HEK293 (cell line): ENCODE results near the gene ACOD1.

Experiments used
- CTCF ChIA-PET: fragments of 350-600 bp; formaldehyde crosslinking; extraction: SDS; loops from one replicate; lab custom pipeline; 2021; ENCODE audit warnings: antibody characterized with exemption; lab: Yijun Ruan, JAX
- POLR2A ChIA-PET: fragments of 300-600 bp; formaldehyde crosslinking; extraction: SDS; loops from one replicate; lab custom pipeline; 2020; ENCODE audit warnings: antibody characterized with exemption, inconsistent platforms; lab: Yijun Ruan, JAX
- H3K27ac ChIP-seq: fragments of 200-500 bp; sonication (Bioruptor generic); 2 replicates; pipeline ENCODE4 v1.5.1; 2014; ENCODE audit warnings: low read depth, low read length, control low read depth, inconsistent platforms; ENCODE audit errors: extremely low read depth
- H3K36me3 ChIP-seq, 2 experiments: fragments of 200-500 bp in 1 of 2; sonication (Bioruptor generic) in 1 of 2; 1 replicate in 1 of 2; 2 replicates in 1 of 2; pipeline ENCODE4 v1.5.1; 2014 to 2017; ENCODE audit warnings: inconsistent platforms in 2 of 2, low read length in 2 of 2; ENCODE audit not compliant: control insufficient read depth in 2 of 2, insufficient read depth in 1 of 2
- H3K4me1 ChIP-seq: fragments of 200-500 bp; sonication (Bioruptor generic); 2 replicates; pipeline ENCODE4 v1.5.1; 2014; ENCODE audit warnings: mild to moderate bottlenecking, low read length, inconsistent platforms; ENCODE audit not compliant: control insufficient read depth, insufficient read depth
- H3K4me3 ChIP-seq: 2 replicates; pipeline ENCODE4 v1.5.1; 2011; ENCODE audit warnings: low read depth, mild to moderate bottlenecking, control low read depth, low read length, moderate library complexity
- H3K9me3 ChIP-seq: fragments of 200-500 bp; sonication (Bioruptor generic); 2 replicates; pipeline ENCODE4 v1.5.1; 2014; ENCODE audit warnings: low read depth, low read length, inconsistent platforms; ENCODE audit not compliant: control insufficient read depth, insufficient read depth
- GLIS2 ChIP-seq: fragments of 450-650 bp; formaldehyde crosslinking; IDR thresholded peaks from 2 replicates; pipeline ENCODE4 v1.5.1; 2016; ENCODE audit warnings: missing biosample characterization, missing genetic modification characterization
- HOXA7 ChIP-seq: sonication (generic); formaldehyde crosslinking; IDR thresholded peaks from 2 replicates; pipeline ENCODE4 v1.8.1; 2022; ENCODE audit warnings: missing genetic modification reagents, borderline replicate concordance
- KLF10 ChIP-seq: fragments of 450-650 bp; IDR thresholded peaks from 2 replicates; pipeline ENCODE4 v1.5.1; 2018; ENCODE audit warnings: missing biosample characterization, mild to moderate bottlenecking, missing genetic modification characterization
- ZBTB20 ChIP-seq: fragments of 450-650 bp; formaldehyde crosslinking; IDR thresholded peaks from 2 replicates; pipeline ENCODE4 v1.5.1; 2016; ENCODE audit warnings: missing biosample characterization, missing genetic modification characterization
- ZNF112 ChIP-seq: fragments of 450-650 bp; formaldehyde crosslinking; IDR thresholded peaks from 2 replicates; pipeline ENCODE4 v1.5.0; 2017; ENCODE audit warnings: missing biosample characterization, missing genetic modification characterization
- ZNF184 ChIP-seq: fragments of 450-650 bp; IDR thresholded peaks from 2 replicates; pipeline ENCODE4 v1.5.1; 2018; ENCODE audit warnings: missing biosample characterization, mild to moderate bottlenecking, missing genetic modification characterization
- ZNF2 ChIP-seq: fragments of 450-650 bp; formaldehyde crosslinking; IDR thresholded peaks from 2 replicates; pipeline ENCODE4 v1.5.1; 2016; ENCODE audit warnings: missing biosample characterization, missing genetic modification characterization
- ZNF311 ChIP-seq: fragments of 450-650 bp; formaldehyde crosslinking; IDR thresholded peaks from 2 replicates; pipeline ENCODE4 v1.5.1; 2017; ENCODE audit warnings: missing biosample characterization, missing genetic modification characterization, borderline replicate concordance
- ZNF544 ChIP-seq: fragments of 450-650 bp; formaldehyde crosslinking; IDR thresholded peaks from 2 replicates; pipeline ENCODE4 v1.5.0; 2017; ENCODE audit warnings: missing biosample characterization, missing genetic modification characterization
- ZNF549 ChIP-seq: fragments of 450-650 bp; IDR thresholded peaks from 2 replicates; pipeline ENCODE4 v1.5.1; 2018; ENCODE audit warnings: missing biosample characterization, missing genetic modification characterization, mild to moderate bottlenecking, inconsistent platforms, moderate library complexity
- ZNF585B ChIP-seq: fragments of 450-650 bp; formaldehyde crosslinking; IDR thresholded peaks from 2 replicates; pipeline ENCODE4 v1.5.1; 2016; ENCODE audit warnings: missing biosample characterization, missing genetic modification characterization
- ZNF600 ChIP-seq: fragments of 450-650 bp; formaldehyde crosslinking; IDR thresholded peaks from 2 replicates; pipeline ENCODE4 v1.5.1; 2016; ENCODE audit warnings: missing biosample characterization, missing genetic modification characterization
- ZNF660 ChIP-seq: fragments of 450-650 bp; IDR thresholded peaks from 2 replicates; pipeline ENCODE4 v1.5.1; 2018; ENCODE audit warnings: missing biosample characterization, mild to moderate bottlenecking, missing genetic modification characterization
- ZNF677 ChIP-seq: fragments of 450-650 bp; IDR thresholded peaks from 2 replicates; pipeline ENCODE4 v1.5.0; 2018; ENCODE audit warnings: missing biosample characterization, mild to moderate bottlenecking, missing genetic modification characterization, moderate library complexity
- ZNF704 ChIP-seq: fragments of 450-650 bp; formaldehyde crosslinking; IDR thresholded peaks from 2 replicates; pipeline ENCODE4 v1.5.1; 2016; ENCODE audit warnings: missing biosample characterization, missing genetic modification characterization
- ZNF76 ChIP-seq: fragments of 450-650 bp; formaldehyde crosslinking; IDR thresholded peaks from 2 replicates; pipeline ENCODE4; 2016; ENCODE audit warnings: low read depth, missing biosample characterization, missing genetic modification characterization, borderline replicate concordance
- ZNF791 ChIP-seq: fragments of 450-650 bp; formaldehyde crosslinking; IDR thresholded peaks from 2 replicates; pipeline ENCODE4 v1.5.1; 2016; ENCODE audit warnings: missing biosample characterization, missing genetic modification characterization
- ZNF837 ChIP-seq: fragments of 450-650 bp; formaldehyde crosslinking; IDR thresholded peaks from 2 replicates; pipeline ENCODE4 v1.5.1; 2016; ENCODE audit warnings: missing biosample characterization, missing genetic modification characterization
- ZXDB ChIP-seq: fragments of 450-650 bp; formaldehyde crosslinking; IDR thresholded peaks from 2 replicates; pipeline ENCODE4 v1.5.1; 2016; ENCODE audit warnings: missing biosample characterization, missing genetic modification characterization
- TF ChIP-seq, protein P1 (sequence below): fragments of 450-650 bp; formaldehyde crosslinking; IDR thresholded peaks from 2 replicates; pipeline ENCODE4 v1.5.1; 2016; ENCODE audit warnings: missing biosample characterization, missing genetic modification characterization
- TF ChIP-seq, protein P2 (sequence below): fragments of 450-650 bp; formaldehyde crosslinking; IDR thresholded peaks from 2 replicates; pipeline ENCODE4 v1.5.1; 2016; ENCODE audit warnings: missing biosample characterization, missing genetic modification characterization

The ACOD1 gene

DNA sequence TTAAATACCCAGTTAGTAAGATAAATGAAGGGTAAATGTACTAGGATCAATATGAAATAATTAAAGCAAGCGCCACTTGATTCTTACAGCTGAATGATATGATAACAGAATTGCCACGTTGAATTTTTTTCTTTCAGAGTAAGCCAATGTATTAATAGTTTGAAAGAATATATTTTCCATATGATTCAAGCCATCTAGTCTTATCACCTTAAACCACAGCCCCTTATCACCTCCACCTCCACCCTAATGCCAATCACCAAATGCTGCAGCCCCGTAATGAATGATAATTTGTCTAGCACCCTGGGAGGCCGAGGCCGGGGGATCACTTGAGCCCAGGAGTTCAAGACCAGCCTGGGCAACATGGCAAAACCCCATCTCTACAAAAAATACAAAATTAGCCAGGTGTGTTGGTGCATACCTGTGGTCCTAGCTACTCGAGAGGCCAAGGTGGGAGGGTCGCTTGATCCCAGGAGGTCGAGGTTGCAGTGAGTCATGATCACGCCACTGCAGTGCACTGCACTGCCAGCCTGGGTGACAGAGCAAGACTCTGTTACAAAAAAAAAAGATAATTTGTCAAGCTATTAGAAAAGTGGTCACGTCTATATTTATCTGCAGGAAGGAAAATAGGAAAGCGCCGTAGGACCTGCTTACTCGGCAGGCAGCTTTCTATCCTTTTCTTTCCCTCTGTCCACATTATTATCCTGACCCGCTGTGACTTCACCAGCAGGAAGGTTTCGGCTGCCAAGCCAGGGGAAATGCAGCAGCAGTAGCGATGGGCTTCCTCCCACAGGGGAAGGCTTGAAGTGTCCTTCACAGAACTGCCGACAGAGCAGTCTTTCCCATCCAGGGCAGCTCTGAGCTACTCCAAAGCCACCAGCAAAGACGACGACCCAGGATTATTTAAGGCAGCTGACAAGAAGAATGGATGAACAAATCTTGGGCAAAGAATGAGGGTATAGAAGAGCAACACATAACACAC, 23.8 kb downstream of the ACOD1 start:
- H3K4me1 ChIP-seq: peaks cover 3% of the 10 kb centered on the region; the same call in 1 of the 2 replicates
- no peaks in the 10 kb centered on the region for H3K9me3 ChIP-seq
- no peak overlapping the region for H3K4me3 ChIP-seq
- TF ChIP-seq KLF10: no peak
- CTCF ChIA-PET: interaction anchor here (2.2 kb wide), 1 partner anchor 8 kb away, joined by 11 read pairs; no protein-coding TSS in a partner anchor
- H3K36me3 ChIP-seq: no peaks in the 10 kb centered on the region
- H3K27ac ChIP-seq: no peak overlapping the region
- POLR2A ChIA-PET: no interaction called here

DNA sequence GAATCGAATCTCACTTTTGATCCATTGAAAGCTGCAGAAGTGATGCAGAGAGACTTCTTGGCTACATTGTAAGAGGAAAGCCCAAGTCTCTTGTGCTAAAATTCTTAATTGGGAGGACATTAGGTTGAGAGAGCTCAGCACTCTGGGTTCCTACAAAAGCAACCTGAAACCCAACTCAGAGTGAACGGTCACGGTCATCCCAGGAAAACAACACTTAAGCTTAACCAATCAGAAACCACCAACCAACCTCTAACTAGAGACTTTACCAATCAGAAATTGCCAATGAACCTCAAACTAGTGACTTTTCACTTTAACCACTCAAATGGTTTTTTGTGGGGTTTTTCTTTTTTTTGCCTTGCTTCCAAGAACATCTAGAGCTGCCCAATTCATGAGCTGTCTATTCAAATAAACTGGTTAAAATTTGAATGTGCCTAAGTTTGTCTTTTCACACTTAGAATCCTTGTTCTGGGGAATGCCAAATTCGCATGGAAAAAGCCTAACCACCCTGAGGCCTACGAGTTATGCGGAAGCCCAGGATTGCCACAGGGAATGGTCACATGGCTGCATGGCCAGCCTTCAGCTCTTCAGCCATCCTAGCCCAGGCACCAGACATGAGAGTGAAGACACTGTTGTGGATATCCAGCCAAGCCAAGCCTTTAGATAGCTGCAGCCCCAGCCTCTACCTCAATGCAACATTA, 25.8 kb downstream of the ACOD1 start:
- H3K4me1 ChIP-seq: peaks cover 4% of the 10 kb centered on the region; the same call in 1 of the 2 replicates
- no peaks in the 10 kb centered on the region for H3K36me3 ChIP-seq
- no peak overlapping the region for H3K27ac ChIP-seq
- TF ChIP-seq ZNF549 (tag by site-specific recombination) (peak; percentile 85), ZNF704 (no peak)
- ChIA-PET CTCF (no interaction called here), POLR2A (no interaction called here)
- no peak overlapping the region for H3K4me3 ChIP-seq
- no peaks in the 10 kb centered on the region for H3K9me3 ChIP-seq

GRCh38 chr13:76974618-76974975, 26.3 kb downstream of the ACOD1 start:
- TF ChIP-seq ZNF585B (tag by site-specific recombination) (no peak), ZNF600 (tag by site-specific recombination) (no peak), ZNF311 (tag by site-specific recombination) (no peak), ZNF2 (no peak), ZNF791 (tag by site-specific recombination) (no peak), ZNF184 (tag by site-specific recombination) (no peak), ZNF837 (no peak), ZNF544 (tag by site-specific recombination) (no peak), ZXDB (tag by site-specific recombination) (no peak), ZNF660 (no peak), ZNF76 (tag by site-specific recombination) (no peak), ZNF112 (tag by site-specific recombination) (no peak), ZBTB20 (no peak), GLIS2 (no peak), HOXA7 (CRISPR knock-in tag) (no peak), ZNF677 (no peak)
- TF ChIP-seq, protein P1, sequence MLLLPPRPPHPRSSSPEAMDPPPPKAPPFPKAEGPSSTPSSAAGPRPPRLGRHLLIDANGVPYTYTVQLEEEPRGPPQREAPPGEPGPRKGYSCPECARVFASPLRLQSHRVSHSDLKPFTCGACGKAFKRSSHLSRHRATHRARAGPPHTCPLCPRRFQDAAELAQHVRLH (tag by site-specific recombination): no peak
- TF ChIP-seq, protein P2, sequence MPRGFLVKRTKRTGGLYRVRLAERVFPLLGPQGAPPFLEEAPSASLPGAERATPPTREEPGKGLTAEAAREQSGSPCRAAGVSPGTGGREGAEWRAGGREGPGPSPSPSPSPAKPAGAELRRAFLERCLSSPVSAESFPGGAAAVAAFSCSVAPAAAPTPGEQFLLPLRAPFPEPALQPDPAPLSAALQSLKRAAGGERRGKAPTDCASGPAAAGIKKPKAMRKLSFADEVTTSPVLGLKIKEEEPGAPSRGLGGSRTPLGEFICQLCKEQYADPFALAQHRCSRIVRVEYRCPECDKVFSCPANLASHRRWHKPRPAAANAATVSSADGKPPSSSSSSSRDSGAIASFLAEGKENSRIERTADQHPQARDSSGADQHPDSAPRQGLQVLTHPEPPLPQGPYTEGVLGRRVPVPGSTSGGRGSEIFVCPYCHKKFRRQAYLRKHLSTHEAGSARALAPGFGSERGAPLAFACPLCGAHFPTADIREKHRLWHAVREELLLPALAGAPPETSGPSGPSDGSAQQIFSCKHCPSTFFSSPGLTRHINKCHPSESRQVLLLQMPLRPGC (tag by site-specific recombination): no peak
- ChIA-PET CTCF (interaction anchor here (0.7 kb wide), 1 partner anchor 76 kb away, joined by 4 read pairs; no protein-coding TSS in a partner anchor), POLR2A (no interaction called here)
- H3K27ac ChIP-seq: no peak overlapping the region
- H3K9me3 ChIP-seq: no peaks in the 10 kb centered on the region
- H3K4me1 ChIP-seq: peaks cover 4% of the 10 kb centered on the region; the same call in 1 of the 2 replicates
- H3K4me3 ChIP-seq: no peak overlapping the region
- no peaks in the 10 kb centered on the region for H3K36me3 ChIP-seq
